GM12875 (cell line): Measurements from ENCODE around the gene HLA-DOB.

ENCODE experiments used
- H3K4me3 ChIP-seq: one replicate; pipeline ENCODE4 v1.5.1; 2011; ENCODE audit warnings: low read depth, low read length, control low read depth
- TF ChIP-seq, protein P1 (sequence below): IDR thresholded peaks from 2 replicates; pipeline ENCODE4 v1.5.1; 2011; ENCODE audit warnings: low read depth, mild to moderate bottlenecking, control low read depth, inconsistent platforms, low read length, moderate library complexity, borderline replicate concordance; ENCODE audit not compliant: insufficient read depth

The HLA-DOB gene

DNA sequence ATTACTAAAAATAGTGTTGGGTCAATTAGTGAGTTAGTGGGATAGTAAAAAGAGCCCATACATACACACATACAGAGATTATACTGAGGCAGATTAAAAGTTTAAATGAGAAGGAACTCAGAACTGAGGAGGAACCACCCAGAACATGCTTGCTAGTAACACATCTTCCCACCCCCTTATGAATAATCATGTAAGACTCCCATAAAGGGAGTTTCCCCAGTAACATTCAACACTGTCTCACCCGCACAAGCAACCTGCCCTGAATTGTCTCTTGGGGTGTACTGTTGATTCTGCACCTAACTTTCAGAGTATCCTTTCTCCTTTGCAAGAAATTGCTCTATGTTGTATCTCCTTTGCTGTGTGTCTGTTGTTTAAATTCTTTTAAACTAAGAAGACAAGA lies 42.4 kb downstream of the HLA-DOB start:
- TF ChIP-seq, protein P1, sequence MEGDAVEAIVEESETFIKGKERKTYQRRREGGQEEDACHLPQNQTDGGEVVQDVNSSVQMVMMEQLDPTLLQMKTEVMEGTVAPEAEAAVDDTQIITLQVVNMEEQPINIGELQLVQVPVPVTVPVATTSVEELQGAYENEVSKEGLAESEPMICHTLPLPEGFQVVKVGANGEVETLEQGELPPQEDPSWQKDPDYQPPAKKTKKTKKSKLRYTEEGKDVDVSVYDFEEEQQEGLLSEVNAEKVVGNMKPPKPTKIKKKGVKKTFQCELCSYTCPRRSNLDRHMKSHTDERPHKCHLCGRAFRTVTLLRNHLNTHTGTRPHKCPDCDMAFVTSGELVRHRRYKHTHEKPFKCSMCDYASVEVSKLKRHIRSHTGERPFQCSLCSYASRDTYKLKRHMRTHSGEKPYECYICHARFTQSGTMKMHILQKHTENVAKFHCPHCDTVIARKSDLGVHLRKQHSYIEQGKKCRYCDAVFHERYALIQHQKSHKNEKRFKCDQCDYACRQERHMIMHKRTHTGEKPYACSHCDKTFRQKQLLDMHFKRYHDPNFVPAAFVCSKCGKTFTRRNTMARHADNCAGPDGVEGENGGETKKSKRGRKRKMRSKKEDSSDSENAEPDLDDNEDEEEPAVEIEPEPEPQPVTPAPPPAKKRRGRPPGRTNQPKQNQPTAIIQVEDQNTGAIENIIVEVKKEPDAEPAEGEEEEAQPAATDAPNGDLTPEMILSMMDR, result no peak
- H3K4me3 ChIP-seq, result no peak overlapping the region

GRCh38 chr6:32772656-32773055 lies 44.1 kb downstream of the HLA-DOB start:
- no peak overlapping the region for H3K4me3 ChIP-seq
- TF ChIP-seq, protein P1, result no peak

- TF ChIP-seq, protein P1, result no peak
- H3K4me3 ChIP-seq, result no peak overlapping the region
These were observed 52.8 kb downstream of the HLA-DOB start for GRCh38 chr6:32764048-32764447.

- TF ChIP-seq, protein P1, result no peak
- no peak within 1 kb of the TSS for H3K4me3 ChIP-seq
These were observed 53.4 kb downstream of the HLA-DOB start, which contains the start of gene HLA-DQB2 for GRCh38 chr6:32763421-32763820. HLA-DQB2 (minus strand) TSS chr6:32763532; CDS start chr6:32763470, 62 bp downstream.
